ENCODE results near the gene GMPPA.

GMPPA gene

DNA sequence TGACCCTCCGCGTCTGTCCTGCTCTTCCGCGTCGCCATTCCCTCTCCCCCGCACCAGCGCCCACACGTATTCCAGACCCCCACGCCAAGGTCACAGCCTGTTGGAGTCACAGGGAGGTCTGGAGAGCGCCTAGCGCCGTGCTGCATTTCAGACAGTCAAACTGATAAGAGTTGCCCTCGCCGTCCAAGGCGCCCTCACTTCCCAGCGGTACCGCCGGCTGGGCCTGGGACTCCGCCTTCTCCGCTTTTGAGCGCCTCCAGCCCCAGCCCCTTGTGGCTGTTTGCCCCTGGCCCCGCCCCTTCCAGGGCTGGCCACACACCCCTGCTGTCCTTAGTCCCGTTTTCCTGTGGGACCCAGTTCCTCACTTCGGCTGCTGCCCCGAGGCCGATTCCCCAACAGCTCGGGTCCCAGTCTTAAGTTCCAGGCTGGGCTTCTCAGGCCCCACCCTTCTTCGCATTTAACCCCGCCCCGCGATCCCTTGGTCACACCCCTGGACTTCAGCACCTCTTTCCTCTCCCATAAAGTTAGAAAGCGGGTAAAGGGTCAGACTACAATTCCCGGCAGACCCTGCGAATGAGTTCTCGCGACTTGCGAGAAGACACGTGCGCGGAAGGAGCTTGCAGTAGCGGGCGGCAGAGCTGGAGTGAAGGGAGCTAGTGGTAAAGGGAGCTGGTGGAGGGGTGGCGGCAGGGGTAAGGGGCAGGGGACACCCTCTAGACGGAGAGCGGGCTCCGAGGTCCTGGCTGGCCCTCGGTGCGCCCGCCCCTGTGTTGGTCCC, at the start of gene GMPPA:
TSS of gene GMPPA (plus strand) at position 612 of the 778 bp plus-strand sequence. CDS start 1,085 bp downstream, outside the sequence.
- DNase-seq: peak; percentile 92

DNA sequence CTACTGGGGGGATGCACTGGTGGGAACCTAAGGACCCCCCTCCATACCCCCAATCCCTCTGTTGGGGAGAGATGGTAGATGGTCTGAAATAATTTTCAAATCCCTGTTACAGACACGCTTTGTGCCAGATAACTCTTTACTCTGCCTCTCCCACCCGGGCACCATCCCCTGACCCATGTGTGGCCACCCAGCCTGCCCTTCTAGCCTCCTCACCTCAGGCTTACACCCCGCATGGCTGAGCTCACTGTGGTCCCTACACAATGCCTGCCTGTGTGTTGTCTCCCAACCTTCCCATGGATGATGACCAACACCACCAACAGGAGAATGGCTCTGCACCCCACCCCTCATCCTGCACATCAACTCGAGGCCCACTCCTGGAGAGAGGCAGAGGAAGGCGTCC, 49.1 kb upstream of the GMPPA start:
- DNase-seq: no peak

DNA sequence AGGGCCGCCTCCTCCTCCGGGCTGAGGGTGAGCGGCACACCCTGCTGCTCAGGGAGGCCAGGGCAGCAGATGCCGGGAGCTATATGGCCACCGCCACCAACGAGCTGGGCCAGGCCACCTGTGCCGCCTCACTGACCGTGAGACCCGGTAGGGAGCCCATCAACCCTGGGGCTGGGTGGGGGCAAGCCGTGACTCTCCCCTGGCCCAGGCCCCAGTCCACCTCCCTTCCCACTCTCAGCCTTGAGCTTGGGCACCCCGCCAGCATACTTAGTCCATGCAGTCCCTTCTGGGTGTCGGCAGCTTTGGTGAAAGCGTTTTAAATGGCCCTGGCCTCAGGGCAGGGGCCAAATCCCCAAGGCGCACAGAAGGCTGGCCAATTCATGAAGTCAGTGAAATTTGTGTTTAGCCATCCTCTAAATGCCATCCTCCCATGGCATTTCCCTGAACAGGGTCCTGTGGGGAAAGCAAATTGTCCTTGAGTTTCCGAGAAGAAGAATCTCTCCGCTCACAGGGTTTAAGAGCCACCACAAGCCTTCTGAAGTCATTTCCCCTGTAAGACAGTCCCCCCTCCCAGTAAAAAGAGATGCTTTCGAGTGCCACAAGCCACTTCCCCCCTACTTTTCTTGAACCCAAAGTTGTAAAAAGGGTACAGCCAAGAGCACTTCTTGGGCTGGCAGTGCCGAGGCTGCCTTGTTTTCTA, 46.9 kb upstream of the GMPPA start:
- no peak for DNase-seq

DNA sequence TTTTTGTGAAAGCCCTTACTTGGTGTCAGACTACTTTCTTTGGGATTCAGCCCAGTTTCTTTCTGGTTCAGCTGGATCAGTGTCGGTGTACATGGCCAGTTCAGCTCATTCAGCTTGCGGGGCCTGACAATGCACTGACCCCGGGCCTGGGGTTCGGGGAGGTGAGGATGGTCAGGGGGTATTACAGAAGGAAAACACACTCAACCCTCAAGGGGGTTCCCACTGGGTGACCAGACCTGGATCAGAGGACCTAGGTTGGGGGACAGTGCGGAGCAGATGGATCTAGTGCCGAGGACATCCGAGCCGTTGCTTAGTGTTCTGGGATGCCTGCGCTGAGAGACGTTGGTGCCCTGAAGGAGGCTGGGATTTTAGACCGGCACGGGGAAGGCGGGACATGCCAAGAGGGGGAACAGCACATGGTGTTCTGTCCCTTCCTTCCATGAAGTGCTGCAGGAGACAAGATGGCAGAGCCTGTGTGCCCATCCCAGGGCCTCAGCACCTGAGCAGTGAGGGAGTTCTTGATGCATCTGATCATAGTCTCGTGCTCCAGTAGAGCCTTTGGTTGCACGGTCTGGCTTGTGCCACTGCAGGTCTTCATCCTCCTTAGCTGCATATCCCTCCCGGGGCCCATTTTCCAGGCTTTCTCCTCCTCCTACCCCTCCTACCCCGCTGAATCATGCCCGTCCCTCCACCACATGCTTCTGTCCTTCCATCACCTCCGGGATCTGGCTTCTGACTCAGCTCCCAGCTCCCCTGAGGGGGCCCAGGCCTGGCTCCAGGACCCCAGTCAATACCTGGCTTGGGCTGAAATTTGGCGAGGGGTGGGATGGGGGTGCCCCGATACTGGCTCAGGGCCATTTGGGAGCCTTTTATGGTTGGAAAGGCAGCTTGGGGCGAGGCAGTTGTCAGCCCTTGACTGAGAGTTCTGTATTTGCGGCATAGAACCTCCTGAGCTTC, 46.1 kb upstream of the GMPPA start:
- DNase-seq: no peak

DNA sequence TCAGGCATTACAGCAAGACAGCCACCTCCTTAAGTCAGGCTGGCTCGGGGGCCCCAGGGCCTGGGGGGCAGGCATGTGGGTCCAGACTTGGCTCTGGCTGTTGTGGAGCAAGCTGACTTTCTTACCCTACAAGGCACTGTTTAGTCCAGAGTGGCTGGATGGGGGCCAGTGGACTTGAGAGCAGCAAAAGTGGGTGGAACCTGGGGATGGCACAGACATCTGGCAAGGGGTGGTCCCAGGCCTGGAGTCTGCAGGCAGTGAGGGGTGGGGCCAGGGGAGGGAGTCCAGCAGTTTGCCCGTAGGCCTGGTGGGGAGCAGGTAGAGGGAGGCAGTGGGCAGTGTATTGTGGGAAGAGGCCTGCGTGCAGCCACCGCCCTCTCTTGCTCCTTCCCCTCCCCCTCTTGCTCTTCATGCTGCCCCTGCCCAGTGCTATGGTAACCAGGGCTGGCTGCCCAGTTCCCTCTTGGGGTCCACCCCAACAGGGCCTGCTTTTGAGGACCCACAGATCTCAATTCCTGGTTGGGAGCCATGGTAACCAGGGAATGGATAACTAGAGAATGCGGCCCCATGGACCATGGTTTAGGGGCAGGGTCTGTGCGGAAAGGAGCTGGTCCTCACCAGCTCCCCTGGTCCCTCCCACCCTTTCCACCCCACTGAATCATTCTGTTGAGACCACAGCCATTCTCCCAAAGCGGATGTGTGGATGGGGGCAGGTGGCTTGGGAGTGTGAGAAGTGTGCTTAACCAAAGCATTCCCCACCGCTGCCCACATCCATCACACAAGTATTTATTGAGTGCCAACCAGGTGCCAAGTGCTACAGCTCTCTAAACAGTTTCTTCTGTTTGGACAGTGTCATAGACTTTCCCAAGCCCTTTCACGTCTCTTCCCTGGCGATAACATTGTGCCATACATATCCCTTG, 44.8 kb upstream of the GMPPA start:
- DNase-seq: no peak

DNA sequence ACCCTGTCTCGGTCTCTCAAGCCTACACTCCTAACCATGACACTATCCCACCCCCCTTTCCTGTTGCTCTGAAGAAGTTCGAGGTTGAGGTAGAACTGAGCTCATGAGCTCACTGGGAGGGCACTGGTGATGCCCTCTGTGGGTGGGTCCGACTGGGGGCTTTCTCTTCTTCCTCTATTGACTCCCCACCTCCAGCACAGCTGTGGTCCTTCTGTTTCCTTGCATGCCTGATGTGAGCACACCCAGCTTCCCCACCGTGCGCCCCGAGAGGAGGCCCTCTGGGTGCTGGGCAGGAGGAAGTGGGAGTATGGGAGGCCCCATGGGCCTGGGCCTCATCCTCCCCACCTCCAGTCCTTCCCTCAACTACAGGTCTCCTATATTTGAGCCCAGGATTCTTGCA, 43.1 kb upstream of the GMPPA start:
- DNase-seq: no peak

DNA sequence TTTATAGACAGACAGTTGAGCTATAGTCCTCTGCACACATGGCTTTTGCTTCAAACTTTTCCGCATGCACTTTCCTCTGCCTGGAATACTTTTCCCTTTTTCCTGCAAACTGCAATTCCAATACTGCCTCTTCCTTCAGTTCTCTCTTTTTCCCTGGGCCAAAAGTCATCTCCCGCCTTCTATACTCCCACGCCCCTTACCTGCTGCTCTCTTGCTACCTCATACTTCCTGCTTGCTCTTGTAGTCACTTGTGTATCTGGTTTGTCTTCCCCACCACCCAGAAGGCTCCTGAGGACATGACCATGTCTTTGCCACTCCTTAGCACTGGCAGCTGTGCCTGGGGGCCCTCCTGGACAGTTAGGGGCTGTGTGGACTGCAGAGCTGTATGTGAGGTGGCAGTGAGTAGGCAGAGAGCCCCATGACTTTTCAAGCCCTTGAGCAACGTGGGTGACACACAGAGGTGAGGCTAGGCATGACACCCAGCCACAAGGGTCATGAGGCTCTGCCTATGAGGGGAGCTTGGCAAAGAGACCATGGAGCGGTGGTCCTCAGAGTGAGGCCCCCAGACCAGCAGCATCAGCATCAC, 40.8 kb upstream of the GMPPA start:
- no peak for DNase-seq

DNA sequence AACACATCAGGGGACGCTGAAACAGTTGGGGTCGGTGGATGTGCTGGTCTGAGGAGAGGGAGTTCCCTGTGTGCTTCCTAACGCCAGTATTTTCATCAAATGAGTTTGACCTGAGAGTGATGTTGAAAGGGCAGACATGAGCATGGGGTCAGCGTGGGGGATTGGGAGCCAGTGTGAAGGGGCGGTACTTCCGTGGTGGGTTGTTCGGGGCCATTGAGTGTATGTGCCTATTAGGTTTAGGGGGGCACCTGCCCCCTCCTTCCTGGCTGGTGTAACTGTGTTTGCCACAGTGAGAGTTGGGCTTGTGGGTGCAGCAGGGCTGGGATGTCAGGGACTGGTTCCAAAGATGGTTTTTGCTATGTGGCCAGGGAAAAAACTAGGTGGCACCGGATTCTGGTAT, 39.7 kb upstream of the GMPPA start:
- DNase-seq: no peak

DNA sequence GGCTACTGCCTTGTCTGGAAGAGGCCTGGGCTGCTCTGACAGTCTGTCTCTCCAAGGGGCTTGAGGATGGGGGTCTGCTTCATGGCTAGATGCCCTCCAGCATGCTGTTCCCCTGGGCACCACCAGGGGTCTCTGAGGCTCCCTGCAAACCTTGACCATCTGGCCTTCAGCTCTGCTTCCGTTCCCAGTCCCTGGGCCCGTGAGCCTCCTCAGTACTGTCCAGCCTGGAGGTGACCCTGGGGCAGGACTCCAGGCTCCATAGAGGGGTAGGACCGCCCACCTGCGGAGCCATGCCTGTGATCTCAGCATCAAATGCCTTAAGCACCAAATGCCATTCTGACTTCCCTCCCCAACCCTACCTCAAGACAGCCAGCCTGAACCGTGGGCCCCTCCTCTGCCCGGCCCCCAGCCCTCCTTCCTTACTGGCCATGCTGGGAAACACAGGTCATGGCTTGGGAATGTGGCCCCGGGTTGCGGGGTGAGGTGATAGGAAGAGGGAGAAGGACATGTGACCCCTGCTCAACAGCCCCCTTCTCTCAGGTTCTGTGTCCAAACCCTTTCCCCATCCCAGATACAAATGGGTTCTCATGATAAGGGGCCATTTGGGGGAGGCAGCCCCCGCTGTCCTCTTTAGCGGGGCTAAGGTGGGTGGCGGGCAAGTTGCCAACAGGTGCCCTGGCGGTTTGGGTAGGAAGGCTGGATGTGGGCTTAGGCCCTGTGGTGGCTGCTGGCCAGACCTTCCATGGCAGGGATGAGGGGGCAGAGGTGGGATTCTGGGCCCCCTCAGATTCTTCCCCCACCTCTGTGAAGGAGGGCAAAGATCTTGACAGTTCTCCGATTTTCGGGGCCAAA, 39.0 kb upstream of the GMPPA start:
- peak; percentile 43 for DNase-seq

DNA sequence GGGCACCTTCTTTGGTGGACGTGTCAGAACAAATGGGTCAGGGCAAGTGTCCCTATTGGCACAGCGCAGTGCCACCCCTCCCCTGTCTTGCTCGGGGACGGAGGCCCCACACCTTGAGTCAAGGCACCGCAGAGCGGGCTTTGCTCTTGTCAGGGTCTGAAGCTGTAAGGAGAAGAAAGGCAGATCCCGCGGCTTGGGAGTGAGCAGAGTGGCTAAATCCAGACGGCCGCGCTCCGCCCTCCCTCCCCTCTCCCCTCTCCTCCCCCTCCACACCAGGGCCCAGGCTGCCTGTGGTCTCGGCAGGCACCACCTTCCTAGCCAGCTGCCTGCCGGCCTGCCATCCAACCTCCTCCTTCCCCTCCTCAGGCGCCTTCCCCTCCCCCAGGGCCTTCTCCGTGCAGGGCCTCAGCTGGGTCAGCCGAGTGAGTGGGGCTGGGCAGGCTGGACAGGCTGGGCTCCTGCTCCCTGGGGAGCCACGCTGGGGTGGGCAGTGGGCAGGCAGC, 38.2 kb upstream of the GMPPA start:
- DNase-seq: no peak

DNA sequence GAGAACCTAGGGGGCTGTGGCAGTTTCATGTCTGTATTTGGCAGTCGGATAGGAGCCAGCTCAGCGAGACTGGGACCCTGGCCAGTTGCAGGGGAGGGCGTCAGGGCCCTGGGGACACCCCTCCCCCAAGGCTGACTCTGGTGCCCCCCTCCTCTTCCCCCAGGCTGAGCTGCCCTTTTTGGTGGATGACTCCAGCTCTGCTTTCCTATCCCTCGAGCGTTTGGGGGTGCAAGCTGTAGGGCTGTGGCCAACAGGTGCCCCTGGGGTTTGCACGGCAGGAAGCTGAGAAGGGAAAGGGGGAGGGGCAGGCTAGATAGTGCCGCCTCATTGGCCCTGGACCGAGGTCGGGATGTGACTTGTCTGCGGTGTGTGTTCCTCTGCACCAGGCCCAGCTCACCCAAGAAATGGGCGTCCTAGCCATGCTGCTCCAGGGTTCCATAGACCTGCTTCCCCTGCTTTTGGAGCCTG, 37.6 kb upstream of the GMPPA start:
- no peak for DNase-seq

DNA sequence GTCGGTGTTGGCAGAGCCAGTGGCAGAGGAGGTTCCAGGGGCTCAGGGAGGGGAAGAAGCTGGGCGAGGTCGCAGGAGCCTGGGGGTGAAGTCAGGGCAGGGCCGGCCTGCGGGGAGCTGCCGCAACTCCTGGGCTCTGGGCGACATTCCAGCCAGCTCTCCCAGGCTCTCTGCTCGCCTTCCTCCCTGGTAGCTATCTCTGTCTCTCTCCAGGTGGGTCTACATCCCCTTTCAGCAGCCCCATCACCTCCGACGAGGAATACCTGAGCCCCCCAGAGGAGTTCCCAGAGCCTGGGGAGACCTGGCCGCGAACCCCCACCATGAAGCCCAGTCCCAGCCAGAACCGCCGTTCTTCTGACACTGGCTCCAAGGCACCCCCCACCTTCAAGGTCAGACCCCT, 37.0 kb upstream of the GMPPA start:
- no peak for DNase-seq

DNA sequence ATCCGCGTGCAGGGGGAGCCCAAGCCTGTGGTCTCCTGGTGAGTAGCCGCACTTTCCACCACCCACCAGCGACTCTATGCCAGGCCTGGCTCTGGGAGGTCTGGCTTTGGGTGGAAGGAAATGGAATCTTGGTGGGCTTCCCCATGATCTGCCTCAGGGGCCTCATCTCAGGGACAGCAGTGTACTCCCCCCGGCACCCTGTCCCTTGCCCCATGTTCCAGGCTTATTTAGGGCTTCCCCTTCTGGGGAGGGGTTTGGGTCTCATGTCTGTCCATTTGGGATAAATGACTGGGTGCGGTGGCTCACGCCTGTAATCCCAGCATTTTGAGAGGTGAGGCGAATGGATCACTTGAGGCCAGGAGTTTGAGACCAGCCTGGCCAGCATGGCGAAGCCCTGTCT, 36.3 kb upstream of the GMPPA start:
- no peak for DNase-seq

DNA sequence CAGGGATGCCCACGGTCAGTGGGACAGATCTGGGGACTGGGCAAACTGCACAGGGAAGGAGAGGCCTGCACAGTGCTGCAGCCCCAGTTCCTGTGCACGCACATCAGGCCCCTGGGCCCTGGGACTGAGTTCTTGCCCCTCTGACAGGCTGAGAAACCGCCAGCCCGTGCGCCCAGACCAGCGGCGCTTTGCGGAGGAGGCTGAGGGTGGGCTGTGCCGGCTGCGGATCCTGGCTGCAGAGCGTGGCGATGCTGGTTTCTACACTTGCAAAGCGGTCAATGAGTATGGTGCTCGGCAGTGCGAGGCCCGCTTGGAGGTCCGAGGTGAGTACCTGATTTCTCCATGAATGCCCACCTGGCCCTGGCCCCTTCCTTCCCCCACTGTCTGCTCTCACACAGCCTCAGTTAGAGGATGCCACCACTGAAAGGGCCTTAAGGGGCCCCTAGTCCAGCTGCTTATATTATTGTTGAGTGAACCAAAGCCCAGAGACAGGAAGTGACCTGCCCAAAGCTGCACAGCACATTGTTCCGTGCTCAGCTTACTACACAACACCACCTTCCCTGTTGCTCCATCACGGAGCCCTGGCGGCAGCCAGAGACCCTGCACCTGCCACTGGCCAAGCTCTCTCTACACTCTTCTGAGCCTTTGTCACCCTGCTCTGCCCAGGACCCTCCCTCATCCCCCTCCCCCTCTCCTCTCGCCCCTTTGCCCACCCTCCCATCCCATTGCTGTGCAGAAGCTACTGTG, 34.2 kb upstream of the GMPPA start:
- no peak for DNase-seq

DNA sequence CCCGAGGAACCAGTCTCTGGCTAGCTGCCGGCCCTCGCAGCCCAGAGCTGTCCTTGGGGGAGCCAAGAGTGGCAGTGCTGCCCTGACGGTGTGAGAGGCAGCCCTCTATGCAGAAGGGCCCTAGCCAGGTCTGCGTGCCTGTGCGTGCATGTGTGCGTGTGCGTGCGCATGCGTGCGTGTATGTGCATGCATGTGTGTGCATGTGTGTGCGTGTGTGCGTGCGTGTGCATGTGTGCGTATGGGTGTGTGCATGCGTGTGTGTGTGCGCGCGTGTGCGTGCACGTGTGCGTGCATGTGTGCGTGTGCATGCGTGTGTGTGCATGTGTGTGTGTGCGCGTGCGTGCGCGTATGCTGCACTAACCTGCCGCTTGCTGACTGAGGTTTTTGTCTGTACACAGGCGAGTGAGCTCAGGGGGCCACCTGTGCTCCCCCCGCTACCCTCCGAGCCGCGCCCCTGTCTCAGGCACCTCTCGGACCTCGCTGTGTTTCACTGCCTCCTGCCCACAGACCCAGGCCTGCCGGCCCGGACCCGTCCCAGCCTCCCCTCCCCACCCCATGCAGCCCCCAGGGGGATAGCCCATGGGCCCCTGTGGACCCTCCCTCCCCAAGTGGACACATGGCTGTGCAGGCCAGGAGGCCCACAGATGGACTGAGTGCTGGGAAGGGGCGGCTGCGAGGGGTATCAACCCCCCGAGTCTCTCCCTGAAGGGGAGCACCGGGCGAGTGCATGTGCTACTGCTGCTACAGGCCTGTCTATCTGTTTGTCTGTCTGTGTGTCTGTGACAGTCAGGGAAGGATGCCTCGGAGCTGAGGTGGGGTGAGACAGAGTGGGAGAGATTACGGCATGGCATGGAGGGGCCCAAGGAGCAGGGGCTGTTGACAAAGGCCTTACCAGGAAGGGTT, 32.8 kb upstream of the GMPPA start:
- no peak for DNase-seq

DNA sequence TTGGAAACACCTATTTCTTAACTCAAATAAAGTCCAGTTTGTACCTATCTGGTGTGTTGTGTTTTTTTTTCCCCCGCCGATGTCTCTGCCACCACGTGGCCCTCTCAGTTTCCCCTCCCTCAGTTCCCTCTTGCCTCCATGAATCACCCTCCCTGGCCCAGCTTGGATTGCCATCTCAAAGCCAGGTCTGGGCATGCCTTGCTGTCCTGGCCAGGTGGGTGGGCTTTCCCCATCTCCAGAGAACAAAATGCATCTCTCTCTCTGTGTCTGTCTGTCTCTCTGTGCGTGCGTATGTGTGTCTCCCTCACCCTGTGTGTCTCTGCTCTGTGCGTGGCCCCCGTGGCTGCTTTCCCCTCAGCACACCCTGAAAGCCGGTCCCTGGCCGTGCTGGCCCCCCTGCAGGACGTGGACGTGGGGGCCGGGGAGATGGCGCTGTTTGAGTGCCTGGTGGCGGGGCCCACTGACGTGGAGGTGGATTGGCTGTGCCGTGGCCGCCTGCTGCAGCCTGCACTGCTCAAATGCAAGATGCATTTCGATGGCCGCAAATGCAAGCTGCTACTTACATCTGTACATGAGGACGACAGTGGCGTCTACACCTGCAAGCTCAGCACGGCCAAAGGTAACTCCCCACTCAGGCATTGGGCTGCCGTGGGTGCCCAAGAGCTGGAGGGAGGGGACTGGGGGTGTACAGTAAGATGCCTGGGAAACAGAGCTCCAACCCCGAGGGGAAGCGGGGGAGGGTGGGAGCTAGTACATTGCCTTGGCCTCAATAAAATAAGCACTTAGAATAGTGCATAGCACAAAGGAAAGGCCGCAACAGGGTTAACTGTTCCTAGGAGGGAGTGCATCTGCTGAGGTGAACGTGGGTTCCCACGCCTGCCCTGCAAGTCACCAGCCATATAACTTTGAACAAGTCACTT, 31.6 kb upstream of the GMPPA start:
- no peak for DNase-seq

DNA sequence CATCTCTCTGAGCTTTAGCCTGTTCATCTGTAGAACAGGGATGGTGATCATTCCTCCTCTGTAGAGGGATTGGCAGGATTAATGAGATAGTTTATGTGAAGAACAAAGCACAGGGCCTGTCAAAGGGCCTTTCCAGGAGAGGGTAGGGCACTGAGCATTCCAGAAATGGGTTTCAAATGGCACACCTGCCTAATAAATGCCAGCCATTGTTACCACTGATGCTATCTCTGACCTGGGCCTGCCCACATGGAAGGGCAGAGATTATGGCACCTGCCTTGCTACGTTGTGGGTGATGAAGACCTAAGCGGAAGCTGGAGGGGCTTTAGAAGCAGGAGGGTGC, 31.0 kb upstream of the GMPPA start:
- DNase-seq: no peak

All from activated naive CD4-positive, alpha-beta T cell treated with anti-CD3 and anti-CD28 coated beads, Interleukin-2, amount 50 U/mL, for 16 hours (primary cell).